HG03066 (cell line): Measurements from ENCODE around the gene FOLR3.
"Not testable (repeated sequence)": the region's sequence is repeated elsewhere in the genome, so short reads cannot be mapped to it uniquely, and the experiment has no call there.

ENCODE experiments used
- ATAC-seq: cut with Tn5 transposase; IDR thresholded peaks from one replicate; pipeline ENCODE4 v1.9.1; 2021; ENCODE audit warnings: low read depth; ENCODE audit not compliant: unreplicated experiment

The FOLR3 gene

DNA sequence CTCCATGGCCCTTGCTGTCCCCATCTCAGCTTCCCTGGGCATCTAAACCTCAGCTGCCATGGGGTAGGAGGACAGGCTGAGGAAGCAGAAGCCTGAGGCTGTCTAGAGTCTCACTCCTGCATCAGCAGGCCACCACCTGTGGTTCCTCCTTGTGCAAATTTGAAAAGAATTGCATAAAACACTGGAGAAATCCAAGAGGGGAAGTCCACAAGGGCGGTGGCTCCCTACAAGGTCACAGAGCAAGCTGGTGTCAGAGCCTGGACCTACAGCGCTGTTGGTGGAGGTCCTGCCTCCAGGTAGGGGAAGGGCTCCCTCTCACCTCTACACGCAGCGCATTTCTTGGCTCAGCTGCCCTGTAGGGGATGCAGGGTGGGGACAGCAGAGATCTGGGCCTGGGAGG is at the start of gene FOLR3:
TSS of gene FOLR3 (plus strand) at position 253 of the 400 bp plus-strand sequence. CDS start 228 bp downstream, outside the sequence.
- not testable (repeated sequence) for ATAC-seq

DNA sequence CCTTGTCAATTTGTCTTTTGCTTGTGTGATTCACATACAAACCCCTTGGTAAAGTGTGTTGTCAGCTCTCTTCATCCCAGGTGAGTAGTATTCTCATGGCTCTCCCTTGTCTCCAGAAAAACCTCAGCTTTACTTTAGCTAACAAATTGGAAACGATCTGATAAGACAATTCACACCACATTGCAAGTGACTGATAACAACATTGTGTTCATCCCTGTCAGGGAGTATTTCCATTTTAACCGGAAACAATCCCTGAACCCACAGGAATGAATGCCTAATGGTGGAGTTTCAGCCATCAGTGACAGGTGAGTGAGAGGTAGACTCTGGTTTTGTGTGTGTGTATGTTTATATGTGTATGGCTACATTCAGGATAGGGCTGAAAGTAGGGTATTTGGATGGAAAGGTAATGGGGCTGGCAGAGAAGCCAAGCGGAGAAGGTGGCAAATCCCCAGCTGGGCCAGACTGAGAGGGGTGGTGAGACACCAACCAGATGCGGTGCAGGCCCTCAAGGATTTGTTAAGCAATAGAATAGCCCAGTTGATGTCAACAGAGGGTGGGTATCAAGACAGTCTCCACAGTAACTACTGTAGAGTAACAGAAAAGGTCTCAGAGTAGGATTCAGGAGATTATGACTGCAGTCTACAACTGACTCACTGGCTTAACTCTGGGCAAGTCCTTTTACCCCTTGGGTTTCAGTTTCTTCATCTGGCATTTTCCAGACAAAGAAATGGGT is 47.3 kb upstream of the FOLR3 start:
- no peak for ATAC-seq

DNA sequence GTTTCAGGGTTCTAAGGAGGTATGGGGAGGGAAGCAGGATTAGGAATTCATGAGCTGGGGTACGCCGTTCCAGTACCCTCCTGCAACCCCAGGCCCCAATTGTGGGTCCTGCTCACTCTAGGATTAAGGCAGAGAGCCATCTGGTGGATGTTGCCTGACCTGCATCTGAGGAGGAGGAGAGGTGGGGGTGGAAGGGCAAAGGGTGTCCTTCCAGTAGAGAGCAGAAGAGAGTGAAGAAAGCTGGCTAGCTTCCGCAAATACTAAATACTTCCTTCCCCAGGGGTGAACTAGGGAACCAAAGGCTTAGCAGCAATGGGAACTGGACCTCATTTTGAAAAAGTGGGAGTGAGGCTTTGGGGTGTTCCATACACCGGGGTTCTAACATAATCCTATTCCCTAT is 44.2 kb upstream of the FOLR3 start:
- ATAC-seq: no peak

DNA sequence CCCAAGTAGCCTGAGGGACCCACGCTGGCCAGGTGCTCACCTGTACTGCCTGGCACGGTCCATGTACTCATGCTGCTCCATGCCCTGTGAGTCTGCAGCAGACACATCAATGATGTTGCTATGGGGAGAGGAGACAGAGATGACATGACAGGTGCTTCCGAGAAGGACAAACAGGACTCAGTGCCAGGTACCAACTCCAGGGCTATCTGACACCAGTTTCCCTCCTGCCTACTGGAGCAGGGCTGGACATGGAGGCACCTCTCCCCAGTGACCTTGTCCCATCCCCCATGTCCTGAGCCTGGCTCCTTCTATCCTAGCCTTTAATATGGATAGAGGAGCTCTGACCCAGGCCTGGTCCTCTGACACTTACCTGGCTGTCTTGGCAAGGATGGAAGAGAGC is 36.8 kb upstream of the FOLR3 start:
- no peak for ATAC-seq

DNA sequence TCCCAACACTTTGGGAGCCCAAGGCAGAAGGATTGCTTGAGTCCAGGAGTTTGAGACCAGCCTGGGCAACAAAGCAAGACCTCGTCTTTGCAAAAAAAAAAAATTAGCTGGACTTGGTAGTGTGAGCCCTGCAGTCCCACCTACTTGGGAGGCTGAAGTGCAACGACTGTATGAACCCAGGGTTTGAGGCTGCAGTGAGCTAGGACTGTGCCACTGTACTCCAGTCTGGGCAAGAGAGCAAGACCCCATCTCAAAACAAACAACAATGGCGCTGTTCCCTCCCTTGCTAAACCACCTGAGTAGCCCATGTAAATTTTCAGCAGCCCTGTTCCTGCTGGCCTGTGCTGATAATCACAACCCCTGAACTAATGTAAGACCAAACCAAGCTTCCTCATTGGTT is 35.5 kb upstream of the FOLR3 start:
- no peak for ATAC-seq

DNA sequence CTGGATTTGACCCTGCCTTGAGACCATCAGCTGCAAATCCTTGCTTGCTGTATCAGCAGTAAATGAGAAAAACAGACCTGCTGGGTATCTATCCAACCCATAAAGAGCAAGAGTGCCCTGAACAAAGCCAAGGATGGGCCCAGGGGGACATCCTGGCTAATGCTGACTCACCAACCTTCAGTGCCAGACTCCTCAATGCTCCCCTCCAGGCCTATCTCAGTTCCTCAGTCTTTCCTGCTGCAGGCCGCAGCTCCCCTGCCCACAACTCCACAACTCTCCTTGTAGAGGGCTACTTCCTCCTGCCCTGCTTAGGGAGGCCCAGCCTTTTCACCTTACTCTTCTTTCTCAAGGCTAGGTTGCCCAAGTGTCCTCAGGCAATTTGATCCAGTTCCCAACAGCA is 35.1 kb upstream of the FOLR3 start:
- no peak for ATAC-seq

DNA sequence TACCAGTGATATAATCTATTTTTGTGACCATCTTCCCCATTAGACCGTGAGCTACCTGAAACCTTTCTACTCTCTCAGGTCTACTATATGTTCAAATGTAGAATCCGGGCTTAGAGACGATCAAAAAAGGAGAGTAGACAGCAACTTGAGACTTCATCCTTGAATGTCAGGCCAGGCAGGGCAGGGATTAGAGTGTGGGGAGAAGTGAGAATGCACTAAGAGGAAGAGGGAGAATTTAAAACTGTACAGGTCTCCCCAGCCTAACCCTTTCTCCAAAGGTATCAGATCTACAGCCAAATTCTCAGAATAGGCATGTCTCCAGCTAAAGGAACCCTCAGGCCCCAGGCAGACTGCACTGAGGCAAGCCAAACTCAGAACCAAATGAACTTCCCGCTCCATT is 33.4 kb upstream of the FOLR3 start:
- ATAC-seq: no peak

DNA sequence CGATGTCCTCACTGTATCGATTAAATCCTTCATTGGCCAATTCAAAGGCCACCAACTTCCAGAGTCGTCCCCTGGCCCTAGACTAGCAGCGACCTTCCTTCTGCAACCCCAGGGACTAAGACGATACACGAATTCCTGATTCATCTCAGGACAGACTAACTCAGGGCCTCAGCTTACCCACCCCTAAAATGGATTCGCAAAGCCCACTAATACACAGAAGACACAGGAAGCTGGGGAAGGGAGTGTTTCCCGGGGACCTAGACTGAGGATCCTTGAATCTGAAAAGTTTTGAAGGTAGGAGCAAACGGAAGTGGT is 32.9 kb upstream of the FOLR3 start:
- no peak for ATAC-seq

DNA sequence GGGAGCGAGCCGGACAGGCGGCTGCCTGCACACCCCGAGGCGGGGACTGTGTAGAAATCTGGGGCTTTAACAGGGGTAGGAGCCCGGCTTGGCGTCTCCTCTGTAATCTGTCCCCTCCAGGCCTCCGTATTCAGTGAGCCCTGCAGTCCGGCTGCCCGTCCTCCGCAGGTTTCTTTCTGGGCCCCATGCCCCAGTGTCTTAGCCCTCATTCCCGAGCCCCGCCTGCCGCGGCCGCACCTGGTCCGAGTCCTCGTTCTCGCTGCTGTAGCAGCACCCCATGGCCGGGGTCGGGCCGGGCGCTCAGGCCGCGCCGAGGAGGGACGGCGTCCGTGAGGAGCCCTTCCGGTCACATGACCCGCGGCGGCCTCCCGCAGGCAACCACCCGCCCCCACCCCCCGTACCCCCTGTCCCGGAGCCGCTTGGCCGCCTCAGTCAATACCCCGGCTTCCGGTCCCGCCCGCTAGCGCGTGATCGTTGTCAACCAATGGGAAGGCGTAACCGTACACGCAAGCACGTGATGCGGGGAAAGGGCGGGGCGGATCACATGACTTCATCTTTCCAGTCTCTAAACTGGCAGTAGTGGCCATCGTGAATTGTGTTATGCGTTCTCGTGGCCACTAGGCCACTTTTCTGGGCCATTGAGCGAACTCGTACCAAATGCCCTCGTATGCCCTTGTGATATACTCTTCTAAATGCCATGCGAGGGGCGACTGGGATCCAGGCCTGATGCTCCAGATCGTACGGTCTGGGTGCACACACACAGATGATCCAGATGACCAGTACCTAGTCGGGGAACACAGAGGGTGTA is 32.4 kb upstream of the FOLR3 start, which contains the start of gene LAMTOR1:
TSS of gene LAMTOR1 (minus strand) at position 352 of the 808 bp plus-strand sequence. CDS start at position 279, 73 bp downstream.
- ATAC-seq: peak; percentile 93

DNA sequence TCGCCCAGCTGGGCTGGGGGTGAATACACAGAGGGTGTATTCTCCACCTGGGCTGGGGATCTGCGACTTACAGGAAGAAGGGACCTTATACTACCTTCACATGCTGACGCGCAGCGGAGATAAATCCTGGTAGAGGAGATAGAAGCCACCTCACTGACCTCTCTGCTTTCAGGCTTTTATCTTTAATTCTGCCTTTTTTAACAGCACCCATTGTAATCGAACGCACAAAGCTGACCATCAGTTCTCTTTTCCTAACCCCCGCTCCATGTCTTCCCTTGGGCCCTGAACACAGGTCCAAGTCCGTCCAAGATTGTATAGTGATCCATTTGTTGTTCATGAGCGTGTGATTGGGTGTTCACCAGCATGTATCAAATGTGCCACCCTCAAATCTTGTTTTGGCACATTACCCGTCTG is 31.8 kb upstream of the FOLR3 start:
- no peak for ATAC-seq

DNA sequence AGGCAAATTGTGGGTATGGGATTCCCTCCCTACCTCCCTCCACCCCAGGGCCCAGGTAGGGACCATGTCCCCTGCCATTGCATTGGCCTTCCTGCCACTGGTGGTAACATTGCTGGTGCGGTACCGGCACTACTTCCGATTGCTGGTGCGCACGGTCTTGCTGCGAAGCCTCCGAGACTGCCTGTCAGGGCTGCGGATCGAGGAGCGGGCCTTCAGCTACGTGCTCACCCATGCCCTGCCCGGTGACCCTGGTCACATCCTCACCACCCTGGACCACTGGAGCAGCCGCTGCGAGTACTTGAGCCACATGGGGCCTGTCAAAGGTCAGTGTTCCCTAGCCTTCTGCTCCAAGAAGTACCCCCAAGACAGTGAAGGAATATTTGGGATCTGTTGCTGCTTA is 29.6 kb upstream of the FOLR3 start, which contains the start of gene TOMT:
TSS of gene TOMT (plus strand) at position 37 of the 400 bp plus-strand sequence. CDS start at position 65, 28 bp downstream.
- no peak for ATAC-seq

DNA sequence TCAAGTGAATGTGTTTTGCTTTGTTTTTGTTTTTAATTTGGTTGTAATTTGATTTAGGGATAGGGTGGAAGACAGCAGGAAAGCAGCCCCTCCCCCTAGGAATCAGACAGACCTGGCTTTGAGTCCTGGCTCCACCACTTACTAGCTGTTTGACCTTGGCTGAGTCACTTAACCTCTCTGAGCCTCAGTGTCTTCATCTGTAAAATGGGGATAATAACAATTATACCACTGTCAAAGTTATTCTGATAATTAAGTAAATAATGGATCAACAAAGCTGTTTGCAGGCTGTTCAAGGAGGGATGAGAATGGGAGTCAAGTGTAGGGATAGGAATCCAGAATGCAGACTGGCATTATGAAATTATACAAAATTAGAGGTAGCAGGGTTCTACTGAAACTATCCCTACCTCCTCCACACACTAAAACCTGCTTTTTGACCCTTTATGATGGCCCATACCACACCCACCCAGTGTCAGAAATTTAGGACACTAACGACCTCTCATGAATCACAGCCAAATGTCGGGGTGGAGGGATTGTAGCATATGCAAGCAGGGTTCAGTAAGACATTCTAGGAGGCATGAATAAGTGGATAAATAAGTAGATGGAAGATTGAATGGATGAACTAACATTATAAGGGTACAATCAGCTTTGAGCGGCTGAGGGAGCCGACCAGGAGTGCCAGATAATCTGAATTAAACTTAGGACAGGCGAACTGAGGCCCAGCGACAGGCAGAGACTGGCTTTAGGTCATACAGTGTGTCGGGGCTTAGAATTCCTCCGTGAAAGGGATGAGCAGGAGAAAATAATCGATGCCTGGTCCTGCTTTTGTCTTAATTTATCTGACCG is 24.0 kb upstream of the FOLR3 start:
- ATAC-seq: peak; percentile 6

DNA sequence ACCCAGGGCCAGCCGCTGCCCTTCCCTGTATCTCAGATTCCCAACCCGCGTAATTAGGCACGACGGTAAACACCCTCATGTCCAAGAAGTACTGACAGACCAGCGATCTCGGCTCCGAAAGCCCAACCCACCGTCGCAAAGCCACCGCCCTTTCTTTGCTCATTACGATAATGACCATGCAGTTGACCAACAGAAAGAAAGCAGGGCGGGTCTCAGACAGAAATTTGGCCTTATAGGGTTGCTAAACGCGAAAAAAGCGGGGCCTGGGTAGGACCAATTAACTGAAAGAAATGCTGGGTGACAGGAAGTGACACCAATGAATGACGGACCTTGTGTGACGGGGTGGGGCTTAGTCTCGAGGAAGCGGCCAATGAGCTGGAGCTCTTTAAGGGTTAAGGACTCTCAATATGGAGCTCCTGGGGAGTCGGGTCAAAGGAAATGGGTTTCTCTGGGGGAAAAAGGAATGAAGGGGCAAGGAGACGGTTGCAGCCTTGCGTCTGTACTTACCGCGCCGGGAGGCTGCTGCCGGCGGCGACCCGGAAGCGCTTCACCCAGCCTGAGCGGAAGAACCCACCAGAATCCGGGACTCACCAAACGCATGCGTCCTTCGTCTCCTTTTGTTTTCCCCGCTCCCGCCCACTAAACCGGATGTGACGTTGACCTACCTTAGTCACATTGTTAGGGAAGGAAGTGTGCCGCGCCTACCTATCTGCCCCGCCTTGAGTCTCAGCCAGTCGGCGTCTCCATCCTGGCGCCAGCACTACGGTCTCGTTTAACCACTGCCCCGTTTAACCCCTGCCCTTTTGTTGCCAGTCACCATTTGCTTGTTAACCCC is 23.2 kb upstream of the FOLR3 start, which contains the start of gene ANAPC15:
TSS of gene ANAPC15 (minus strand) at position 553 of the 835 bp plus-strand sequence. CDS start 1,419 bp downstream, outside the sequence.
- ATAC-seq: peak; percentile 92

DNA sequence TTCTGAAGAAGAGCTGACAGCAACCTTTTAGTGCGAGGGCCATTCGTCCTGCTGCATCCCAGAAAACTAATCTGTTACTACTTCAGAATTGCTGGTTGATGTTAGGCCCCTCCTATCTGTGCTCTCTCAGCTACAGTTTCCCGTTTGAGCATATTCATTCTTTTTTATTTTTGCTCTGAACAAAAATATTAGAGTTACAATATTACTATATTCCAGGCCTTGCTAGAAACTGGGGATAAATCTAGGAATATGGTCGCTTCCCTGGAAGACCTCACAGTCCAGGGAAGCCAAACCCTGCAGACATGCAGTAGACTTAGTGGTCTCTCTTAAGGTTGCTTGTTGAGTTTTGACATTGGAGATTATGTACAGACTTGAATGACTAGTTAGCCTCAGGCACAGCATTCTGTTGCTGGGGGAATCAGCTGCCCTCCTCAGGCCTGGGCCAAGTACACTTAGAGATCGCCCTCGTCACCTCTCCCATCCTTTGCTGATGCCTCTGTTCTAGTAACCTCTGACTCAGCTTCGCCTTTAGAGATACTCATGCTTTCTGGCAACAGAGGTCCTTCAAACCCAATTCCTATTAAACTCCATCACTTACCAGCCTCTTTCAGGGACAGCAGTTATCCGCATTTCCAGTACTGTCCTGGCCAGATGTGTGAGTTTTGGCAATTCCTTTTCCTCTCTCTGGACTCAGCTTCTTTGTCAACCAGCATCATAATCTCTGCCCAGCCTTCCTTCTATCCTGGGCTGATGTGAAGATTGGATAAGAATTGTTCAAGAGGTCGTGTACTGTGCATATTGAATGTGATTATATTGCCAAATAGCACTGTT is 22.3 kb upstream of the FOLR3 start:
- ATAC-seq: no peak

DNA sequence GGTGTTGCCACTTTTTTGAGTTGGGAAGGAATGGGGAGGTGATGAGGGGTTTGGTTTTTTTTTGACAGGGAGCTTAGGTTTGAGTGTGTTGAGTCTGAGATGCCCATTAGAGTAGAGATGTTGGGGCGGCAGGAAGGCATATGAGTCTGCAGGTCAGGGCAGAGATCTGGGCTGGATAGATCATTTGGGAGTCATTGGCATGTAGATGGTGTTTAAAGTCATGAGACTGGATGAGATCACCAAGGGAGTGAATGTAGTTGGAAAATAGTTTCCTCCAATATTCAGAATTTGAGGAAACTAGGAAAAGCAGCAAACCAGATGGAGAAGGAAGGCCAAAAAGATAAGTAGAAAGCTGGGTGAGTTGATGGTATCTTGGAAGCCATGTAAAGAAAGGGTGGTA is 21.0 kb upstream of the FOLR3 start:
- no peak for ATAC-seq

DNA sequence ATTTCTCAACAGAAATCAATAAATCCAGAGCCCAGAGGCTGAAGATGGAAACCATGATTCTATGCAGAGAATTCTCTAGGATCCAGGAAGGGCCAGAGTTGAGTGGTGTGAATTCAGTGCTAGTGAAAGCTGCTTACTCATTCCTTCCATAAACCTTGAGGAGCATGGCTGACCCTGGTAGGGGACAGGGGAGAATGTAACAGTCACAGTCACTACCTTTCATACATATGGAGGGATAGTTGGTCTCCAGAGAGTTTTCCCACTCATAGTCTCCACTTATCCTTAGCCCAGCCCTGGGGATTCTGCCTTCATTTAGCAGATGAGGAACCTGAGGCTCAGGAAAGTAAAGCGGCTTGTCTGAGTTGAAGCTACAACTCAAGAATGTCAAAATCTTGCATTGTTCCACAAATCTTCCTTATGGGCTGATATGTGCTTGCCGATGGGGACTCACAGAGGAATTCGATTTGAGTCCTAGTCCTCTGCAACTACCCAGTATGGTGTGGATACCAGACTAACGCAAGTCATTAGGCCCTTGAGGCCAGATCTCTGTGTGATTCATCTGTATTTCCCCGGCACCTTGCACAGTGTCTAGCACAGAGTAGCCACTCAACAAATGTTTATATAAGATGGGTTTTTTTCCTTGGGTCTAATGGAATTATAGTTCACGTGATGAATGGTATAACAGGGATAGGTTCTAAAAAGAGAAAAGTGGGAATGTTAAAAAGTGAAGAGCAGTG is 19.3 kb upstream of the FOLR3 start:
- no peak for ATAC-seq

DNA sequence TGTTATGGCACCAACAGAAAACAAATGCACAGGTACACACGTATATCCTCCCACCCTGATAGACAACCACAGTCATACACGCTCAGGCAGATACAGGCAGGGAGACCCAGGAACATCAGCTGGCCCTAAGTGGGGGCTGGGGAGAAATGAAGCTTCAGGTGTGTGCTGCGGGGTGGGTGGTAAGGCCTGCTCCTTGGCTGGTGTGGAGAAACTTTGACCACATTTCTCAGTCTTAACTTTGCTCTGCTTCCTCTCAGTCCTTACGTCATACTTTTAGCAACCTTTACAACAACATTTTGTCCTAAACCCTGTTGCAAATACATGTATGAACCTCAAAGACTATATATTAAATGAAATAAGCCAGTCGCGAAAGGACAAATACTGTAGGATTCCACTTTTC is 16.3 kb upstream of the FOLR3 start:
- no peak for ATAC-seq

DNA sequence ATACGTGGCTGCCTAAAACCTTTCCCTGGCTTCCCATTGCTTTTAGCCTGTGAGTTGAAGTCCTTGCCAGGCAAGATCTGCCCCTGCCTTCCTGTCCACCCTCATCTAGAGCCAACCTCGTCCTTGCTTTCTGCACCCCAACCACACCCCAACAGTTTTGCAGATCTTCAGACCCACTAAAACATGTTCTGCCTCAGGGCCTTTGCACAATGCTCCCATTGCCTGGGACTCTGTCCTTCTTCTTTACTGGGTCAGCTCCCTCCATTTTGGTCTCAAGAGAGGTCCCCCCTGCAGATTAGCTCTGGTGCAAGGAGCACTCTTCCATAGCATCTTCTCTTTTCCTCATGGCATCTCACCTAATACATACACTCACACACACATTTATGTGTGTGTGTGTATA is 14.6 kb upstream of the FOLR3 start:
- no peak for ATAC-seq
